NCI-H748 (cell line): ENCODE results near the gene SPINT1.
A peak's percentile ranks its signal among the peaks of the same experiment; 100 is the strongest.

ENCODE experiments used
- DNase-seq: peaks from one replicate; lab custom pipeline; 2025; ENCODE audit not compliant: unreplicated experiment; lab: John Stamatoyannopoulos, UW

SPINT1 gene

DNA sequence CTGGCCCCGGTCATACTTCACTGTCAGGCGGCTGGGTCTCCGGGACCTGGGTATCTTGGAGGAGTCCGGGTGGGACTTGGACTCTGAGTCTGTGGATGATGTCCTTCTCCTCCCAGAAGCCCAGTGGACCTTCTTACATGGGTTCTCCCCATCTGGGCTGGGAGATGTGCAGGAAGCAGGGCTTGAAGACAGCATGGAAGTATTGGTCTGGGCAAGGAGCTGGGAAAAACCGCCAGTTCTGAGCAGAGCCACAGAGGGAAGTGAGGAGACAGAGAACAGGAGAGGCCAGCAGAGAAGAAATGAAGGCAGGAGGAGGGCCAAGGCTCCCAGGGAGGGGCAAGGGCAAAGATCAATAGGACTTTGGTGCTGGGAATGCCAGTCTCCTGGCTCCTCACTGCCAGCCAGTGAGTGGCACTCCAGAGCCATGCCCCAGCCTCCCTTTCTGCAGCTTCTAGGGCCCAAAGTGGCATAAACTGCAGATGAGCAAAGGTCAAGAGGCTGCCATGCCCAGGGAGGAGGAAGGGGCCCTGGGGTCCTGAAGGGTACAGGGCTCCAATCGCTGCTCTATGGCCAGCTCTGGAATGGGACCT, 15.3 kb upstream of the SPINT1 start, which contains the start of gene PPP1R14D:
Gene PPP1R14D, minus strand, starts transcription at position 262 of the 590 bp plus-strand sequence. Its CDS starts 67 bp downstream, at position 195.
- no peak for DNase-seq

DNA sequence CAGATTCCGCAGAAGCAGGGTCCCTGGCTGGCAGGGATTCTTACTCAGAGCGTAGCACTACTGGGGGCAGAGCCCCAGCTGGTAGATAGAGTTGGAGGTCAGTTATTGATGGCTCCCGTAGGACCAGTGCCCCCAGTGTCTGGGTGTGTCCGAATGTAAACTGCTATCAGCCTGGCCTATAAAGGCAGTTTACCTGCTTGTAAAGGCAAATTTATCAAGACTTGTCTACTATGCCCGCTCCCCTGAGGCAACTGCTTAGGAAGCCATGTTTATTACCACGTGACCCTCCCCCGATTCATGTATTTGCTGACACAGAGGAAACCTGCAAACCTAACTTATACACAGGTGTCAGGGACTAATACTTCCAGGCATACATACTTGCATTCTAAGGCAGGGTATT, 14.7 kb upstream of the SPINT1 start:
- peak; percentile 44 for DNase-seq

DNA sequence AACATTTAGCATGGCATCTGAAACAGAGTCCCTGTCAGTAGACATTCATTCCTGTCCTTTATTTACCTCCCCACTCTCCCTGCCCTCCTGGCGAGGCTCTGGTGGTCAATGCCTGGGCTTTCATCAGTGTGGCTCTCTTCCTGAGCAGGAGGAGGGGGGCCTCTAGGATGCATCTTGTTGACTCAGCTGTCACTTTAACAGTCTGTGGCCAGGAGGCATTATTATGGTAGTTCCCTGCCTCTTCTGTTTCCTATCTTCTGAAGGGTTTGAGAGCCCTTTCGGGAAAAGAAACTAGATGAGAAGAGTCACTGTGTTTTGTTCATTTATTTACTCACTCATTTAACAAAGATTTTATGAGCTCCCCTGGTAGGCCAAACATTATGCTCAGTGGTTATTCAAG, 13.0 kb upstream of the SPINT1 start:
- peak; percentile 97 for DNase-seq

DNA sequence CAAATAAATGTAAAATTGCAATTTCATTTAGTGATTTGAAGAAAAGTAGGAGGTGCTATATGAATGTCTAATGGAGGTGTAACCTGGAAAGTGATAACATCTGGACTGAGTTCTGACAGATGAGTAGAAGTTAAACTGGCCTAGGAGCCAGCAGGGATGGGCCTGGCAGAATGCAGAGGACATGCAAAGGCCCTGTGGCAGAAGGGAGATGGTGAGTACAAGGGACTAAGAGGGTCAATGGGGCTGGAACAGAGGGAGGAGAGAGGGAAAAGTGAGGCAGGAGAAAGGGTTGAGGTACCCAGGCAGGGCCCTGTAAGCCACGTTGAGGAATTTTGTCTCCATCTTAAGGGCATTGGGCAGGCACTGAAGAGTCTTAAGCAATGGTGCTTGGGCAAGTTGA, 12.0 kb upstream of the SPINT1 start:
- no peak for DNase-seq

DNA sequence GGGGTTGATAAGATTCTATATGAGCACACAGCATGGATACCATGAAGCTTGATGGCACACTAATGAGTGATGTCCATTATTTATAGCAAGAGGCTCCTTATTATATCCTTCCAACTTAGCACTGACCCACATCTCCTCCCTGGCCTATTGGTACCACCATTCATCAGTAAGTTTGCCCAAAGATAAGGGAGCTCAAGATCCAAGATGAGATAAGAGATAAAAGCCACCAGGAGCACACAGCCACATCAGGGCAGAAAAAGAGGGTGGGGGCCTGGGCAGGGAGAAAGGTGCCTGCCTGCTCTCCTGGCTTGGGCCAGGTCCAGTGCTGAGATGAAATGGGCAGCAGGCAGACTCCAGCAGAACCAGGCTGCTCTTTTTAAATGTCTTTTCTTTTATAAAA, 10.9 kb upstream of the SPINT1 start:
- no peak for DNase-seq

DNA sequence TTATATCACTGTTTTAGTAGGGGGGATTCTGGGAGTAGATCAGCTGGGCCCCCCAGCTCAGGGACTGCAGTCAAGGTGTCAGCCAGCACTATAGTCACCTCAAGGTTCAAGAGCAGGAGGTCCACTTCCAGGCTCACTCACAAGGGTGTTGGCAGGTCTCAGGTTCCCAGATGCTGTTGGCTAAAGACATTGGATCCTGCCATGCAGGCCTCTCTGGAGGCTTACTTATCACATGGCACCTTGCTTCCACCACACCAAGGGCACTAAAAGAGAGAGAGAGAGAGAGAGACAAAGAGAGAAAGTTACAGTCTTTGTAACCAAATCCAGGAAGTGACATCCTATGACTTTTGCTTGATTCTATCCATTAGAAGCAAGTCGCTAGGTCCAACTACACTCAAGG, 7.8 kb upstream of the SPINT1 start:
- DNase-seq, result no peak

DNA sequence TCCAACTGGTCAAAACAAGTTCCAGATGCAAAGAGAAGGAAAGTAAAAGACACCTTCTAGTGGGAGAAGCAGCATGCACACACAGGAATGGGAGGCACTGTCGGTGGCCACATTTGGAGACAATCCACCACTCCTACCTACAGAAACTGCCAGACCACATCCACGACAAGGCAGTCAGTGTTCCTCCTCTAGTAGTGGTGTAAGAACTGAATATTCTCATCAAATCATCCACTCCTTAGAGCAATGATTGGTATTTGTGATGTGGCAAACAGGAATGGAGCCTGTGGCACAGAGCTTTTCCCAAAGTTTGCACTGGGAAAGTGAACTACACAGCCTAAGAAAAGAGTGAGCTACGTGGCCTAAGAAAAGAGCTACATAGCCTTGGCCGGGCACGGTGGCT, 5.1 kb upstream of the SPINT1 start:
- DNase-seq, result no peak

DNA sequence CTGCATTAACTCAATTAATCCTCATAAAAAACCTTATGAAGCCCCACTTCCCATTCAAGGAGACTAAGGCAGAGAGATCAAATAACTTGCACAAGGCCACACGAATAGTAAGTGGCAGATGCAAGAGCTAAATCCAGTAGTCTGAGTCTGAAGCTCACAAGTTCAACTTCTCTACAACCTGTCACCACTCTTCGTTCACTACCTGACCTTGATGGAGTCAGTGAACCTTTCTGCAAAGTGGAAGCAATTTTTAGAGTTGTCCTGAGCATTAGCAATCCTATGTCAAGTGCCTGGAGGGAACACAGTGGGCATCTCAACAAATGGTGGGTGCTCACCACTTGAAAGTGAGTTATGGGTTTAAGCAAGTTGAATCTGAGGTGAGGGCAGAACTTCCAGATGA, 2.1 kb upstream of the SPINT1 start:
- no peak for DNase-seq

DNA sequence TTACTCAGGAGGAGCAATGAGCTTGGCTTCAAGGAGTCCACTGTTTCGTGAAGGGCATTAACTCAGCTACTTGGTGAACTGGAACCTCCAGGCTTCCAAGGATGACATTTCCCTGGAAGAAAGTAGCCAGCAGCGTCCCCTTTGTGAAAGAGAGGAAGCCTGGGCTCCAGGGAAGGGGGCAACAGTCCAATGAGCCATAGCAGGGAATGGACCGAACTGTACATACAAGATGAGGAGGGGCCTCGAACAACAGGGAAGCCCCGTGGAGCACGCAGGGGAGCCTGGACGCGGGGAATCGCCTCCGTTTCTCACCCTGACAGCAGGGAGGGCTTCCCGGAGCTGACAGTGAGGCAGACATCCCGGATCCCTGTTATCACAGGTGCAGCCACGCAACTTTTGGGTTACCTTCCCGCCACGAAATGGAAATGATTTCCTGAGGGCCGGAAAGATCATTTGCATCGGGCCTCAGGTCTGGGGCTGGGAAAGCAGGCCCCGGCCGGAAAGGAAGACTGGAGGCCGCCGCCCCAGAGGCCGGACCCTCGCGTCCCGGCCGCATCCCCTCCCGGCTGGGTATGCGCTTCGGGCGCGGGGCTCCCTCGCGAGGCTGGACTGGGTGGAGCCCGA, 475 bp upstream of the SPINT1 start:
- no peak for DNase-seq

DNA sequence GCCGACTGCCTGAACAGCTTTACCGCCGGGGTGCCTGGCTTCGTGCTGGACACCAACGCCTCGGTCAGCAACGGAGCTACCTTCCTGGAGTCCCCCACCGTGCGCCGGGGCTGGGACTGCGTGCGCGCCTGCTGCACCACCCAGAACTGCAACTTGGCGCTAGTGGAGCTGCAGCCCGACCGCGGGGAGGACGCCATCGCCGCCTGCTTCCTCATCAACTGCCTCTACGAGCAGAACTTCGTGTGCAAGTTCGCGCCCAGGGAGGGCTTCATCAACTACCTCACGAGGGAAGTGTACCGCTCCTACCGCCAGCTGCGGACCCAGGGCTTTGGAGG, 815 bp downstream of the SPINT1 start:
- peak; percentile 55 for DNase-seq

DNA sequence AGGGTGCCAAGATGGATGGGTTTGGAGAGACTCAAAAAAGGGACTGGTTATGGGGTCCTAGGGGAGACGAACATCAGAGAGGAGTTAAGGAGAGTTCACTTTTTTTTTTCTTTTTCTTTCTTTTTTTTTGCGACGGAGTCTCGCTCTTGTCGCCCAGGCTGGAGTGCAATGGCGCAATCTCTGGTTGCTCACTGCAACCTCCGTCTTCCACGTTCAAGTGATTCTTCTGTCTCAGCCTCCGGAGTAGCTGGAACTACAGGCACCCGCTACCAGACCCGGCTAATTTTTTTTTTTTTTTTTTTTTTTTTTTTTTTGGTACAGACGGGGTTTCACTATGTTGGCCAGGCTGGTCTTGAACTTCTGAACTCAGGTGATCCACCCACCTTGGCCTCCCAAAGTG, 1.2 kb downstream of the SPINT1 start:
- no peak for DNase-seq

DNA sequence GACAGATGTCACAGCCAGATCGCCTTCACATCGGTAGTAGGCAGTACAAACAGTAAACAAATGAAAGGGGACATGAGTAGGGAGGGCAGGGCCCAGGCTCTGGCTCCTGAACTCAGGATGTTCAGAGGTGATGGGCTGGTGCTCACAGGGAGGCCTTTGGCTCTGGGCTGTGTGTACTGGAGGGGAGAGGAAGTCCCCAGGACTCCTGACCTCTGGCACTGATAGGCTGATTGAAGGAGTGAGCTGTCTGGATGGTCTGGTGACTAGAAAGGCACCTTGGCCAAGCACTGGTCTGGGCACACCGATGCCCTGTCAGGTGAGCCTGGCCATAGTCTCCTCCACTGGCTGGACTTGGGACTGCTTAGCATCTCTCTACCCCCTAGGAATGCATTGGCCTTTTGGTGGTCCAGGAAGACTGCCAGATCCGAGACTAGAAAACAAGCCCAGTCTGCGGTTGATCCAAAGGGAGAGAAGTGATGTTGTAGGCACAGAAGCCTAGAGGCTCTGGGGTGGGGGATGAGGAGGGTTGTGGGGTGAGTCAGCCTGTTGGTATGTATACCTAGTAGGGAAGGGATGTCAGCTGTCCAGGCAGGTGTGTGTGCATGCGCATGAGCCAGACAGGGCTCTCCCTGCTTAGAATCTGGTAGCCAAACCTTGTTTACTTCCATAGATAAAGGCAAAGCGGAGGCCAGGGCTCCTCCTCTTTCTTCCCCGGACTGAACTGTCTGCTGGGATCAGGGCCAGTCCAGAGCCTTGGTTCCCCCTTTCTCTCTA, 1.9 kb downstream of the SPINT1 start:
- peak; percentile 44 for DNase-seq

DNA sequence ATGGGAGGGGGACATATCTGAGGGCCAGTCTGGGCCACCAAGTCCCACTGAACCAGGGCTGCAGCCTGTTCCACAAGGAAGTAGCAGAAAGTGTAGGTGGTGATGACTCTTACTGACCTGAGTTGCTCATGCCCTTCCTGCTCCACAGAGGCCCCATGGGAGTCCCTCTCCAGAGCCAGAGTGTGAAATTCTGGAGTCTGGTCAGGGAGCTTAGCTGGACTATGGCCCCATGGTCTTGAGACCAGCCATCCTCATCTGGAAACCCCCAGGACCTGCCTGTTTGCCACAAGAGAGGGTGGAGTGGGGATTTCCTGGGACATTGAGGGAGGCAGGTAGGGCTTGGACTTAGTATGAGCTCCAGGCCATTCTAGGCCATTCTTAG, 3.0 kb downstream of the SPINT1 start:
- no peak for DNase-seq

DNA sequence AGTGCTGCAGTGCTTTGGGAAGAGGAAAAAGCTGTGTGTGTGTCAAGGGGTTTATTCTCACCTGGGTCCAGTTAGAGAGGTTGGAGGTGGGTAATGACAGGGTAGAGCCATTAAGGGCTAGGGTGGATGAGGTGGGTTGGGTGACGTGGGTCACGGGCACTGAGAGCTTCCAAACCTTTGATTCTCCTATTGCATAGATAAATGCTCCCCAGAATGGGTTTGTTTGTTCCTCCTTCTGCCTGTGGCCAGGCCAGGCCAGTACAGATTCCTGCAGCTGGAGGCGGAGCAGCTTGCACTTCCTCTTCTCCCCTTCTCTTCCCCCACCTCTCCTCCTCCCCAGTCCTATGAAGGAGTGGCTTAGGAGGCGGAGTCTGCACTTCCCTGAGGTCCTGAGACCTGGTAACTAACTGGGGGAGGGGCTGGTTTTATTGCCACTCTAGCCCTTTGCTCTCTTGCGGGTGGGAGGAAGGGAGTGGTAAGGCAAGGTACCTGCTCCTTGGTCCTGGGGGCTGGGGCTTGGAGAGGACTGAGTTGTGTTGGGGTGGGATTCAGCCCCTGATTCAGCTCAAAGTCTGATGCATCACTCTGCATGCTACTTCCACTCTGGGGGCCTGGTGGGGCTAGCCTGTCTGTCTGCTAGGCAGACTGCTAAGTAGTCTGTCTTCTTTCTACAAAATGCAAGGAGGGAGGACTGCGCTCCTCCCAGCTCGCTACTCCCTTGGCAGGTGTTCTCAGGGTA, 3.5 kb downstream of the SPINT1 start:
- peak; percentile 79 for DNase-seq

DNA sequence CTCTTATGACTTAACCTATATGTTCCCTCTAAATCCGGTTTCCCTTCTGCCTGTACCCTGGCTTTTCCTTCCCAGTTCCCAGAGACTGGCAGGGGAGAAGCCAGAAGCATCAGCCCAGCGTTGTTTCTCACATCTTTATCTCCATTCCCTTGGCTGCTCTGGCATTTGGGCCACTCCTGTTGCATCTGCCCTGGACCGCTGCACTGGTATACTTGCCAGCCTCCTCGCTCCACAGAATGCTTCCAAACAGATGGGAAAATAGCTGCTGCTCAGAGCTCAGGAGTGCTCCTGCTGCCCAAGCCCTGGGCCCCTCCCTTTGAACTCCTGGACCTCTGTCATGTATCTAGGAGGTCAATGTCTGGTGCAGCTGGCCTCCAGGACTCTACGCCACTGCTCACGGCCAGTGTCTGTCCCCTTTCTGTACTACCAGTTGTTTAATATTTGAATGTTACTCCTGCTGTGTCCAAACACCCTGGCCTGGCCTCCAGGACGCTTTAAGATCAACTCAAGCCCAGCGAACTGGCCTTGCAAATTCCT, 6.8 kb downstream of the SPINT1 start:
- DNase-seq, result no peak

DNA sequence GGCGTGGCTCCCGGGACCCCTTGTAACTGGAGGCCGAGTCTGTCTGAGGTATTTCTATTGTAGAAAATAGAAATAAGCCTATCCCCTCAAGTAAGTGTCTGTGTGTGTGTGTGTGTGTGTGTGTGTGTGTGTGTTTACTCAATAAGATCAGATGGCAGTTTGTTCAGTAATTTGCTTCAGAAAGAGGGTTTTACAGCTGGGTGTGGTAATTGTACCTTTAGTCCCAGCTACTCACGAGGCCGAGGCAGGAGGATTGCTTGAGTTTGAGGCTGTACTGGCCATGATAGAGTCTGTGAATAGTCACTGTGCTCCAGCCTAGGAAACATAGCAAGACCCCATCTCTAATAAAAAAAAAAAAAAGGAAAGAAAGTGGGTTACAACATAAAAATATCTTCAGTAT, 8.7 kb downstream of the SPINT1 start:
- DNase-seq, result peak; percentile 67

DNA sequence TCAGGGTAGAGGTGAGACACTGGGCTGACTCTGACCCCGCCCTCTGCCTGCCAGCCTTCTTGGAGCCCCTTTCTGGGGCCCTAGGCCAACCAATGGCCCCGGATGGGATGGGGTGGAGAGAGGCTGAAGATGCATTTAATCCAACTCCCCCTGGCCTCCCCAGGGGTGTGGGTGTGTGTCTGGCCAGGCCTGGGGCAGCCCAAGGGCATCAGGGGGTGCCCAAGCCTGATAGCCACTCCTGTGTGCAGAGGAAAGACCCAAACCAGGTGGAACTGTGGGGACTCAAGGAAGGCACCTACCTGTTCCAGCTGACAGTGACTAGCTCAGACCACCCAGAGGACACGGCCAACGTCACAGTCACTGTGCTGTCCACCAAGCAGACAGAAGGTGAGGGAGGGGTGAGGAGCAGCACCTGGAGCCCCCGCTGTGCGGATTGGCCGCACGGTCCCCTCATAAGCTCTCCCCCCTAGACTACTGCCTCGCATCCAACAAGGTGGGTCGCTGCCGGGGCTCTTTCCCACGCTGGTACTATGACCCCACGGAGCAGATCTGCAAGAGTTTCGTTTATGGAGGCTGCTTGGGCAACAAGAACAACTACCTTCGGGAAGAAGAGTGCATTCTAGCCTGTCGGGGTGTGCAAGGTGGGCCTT, 9.5 kb downstream of the SPINT1 start:
- DNase-seq, result no peak

DNA sequence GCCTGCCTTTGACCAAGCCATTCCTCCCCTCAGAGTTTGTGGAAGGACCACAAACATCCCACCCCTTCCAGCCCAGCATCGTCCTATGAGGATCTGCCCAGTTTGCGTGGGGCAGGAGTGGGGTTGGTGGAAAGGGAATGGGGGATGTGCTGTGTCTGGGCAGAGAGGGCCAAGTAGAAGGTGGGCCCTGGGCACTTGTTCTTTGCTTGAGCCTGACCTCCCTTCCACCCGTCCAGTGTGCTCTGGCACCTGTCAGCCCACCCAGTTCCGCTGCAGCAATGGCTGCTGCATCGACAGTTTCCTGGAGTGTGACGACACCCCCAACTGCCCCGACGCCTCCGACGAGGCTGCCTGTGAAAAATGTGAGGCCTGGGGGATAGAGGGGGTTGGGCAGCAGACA, 10.3 kb downstream of the SPINT1 start:
- DNase-seq, result no peak

DNA sequence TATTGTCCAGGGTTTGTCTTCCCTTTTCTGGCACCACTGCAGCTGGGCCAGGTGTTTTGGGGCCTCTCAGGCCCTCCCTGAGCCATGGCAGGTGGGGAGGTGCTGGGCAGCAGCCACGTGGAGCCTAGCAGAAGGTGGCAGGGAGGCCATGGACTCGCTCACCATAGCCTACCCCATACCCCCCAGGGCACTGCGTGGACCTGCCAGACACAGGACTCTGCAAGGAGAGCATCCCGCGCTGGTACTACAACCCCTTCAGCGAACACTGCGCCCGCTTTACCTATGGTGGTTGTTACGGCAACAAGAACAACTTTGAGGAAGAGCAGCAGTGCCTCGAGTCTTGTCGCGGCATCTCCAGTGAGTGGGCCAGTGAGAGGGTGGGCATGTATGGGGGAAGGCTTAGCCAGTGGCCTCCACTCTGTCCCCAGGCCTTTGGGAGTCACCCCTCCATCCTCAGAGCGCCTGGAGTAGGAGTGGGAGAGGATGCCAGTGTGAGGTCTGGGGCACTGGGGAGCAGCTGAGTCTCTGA, 11.9 kb downstream of the SPINT1 start:
- DNase-seq, result no peak

DNA sequence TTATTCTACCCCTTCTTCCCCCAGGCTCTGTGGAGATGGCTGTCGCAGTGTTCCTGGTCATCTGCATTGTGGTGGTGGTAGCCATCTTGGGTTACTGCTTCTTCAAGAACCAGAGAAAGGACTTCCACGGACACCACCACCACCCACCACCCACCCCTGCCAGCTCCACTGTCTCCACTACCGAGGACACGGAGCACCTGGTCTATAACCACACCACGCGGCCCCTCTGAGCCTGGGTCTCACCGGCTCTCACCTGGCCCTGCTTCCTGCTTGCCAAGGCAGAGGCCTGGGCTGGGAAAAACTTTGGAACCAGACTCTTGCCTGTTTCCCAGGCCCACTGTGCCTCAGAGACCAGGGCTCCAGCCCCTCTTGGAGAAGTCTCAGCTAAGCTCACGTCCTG, 12.9 kb downstream of the SPINT1 start:
- no peak for DNase-seq
